NT2/D1 (cell line): Measurements from ENCODE around the gene ADORA2B.
"Not testable (repeated sequence)": the region's sequence is repeated elsewhere in the genome, so short reads cannot be mapped to it uniquely, and the experiment has no call there.

Experiments
- DNase-seq: peaks from one replicate; pipeline ENCODE4 v3.0.0-alpha.2; 2011; ENCODE audit warnings: low read depth, low spot score
- H3K27me3 ChIP-seq: 2 replicates; pipeline ENCODE4 v1.6.0; 2011; ENCODE audit warnings: mild to moderate bottlenecking; ENCODE audit not compliant: insufficient read length, insufficient read depth
- H3K36me3 ChIP-seq: 2 replicates; pipeline ENCODE4 v1.6.1; 2011; ENCODE audit warnings: mild to moderate bottlenecking, low read length, mixed read lengths; ENCODE audit not compliant: insufficient read depth, insufficient read length
- H3K4me1 ChIP-seq: 2 replicates; pipeline ENCODE4 v1.5.1; 2011; ENCODE audit not compliant: insufficient read depth, insufficient read length
- H3K4me3 ChIP-seq: 2 replicates; pipeline ENCODE4 v1.5.1; 2011; ENCODE audit warnings: low read depth; ENCODE audit not compliant: insufficient read length
- H3K9ac ChIP-seq: 2 replicates; pipeline ENCODE4 v1.6.0; 2011; ENCODE audit warnings: low read depth; ENCODE audit not compliant: insufficient read length
- H3K9me3 ChIP-seq: 2 replicates; pipeline ENCODE4 v1.5.1; 2011; ENCODE audit warnings: mild to moderate bottlenecking, low read length; ENCODE audit not compliant: insufficient read depth
- SUZ12 ChIP-seq: IDR thresholded peaks from 2 replicates; pipeline ENCODE4 v1.6.1; 2011; ENCODE audit not compliant: insufficient read length, insufficient read depth; ENCODE audit errors: extremely low read depth
- YY1 ChIP-seq: IDR thresholded peaks from 2 replicates; pipeline ENCODE4 v1.6.1; 2011; ENCODE audit not compliant: insufficient read length, insufficient read depth
- ZNF274 ChIP-seq: IDR thresholded peaks from 2 replicates; pipeline ENCODE4 v1.6.1; 2011; ENCODE audit warnings: mild to moderate bottlenecking, low read depth, low read length

ADORA2B gene

GRCh38 chr17:15944759-15945526 lies at the start of gene ADORA2B:
ADORA2B (plus strand) TSS chr17:15945130; CDS start chr17:15945249, 119 bp downstream.
- Histone ChIP-seq H3K27me3 (peaks cover 42% of the 10 kb centered on the region), H3K9ac (peak within 1 kb of the TSS; percentile 90), H3K36me3 (no peaks in the 10 kb centered on the region), H3K9me3 (no peaks in the 10 kb centered on the region), H3K4me3 (peak within 1 kb of the TSS; percentile 54), H3K4me1 (peaks cover 3% of the 10 kb centered on the region)
- DNase-seq: peak; percentile 42
- TF ChIP-seq ZNF274 (no peak), YY1 (no peak), SUZ12 (no peak)

GRCh38 chr17:15896277-15896676 lies 48.7 kb upstream of the ADORA2B start:
- no peak overlapping the region for H3K9ac ChIP-seq
- no peaks in the 10 kb centered on the region for H3K9me3 ChIP-seq
- no peaks in the 10 kb centered on the region for H3K4me1 ChIP-seq
- DNase-seq: no peak
- no peak overlapping the region for H3K4me3 ChIP-seq
- no peaks in the 10 kb centered on the region for H3K36me3 ChIP-seq
- TF ChIP-seq ZNF274 (no peak), SUZ12 (no peak), YY1 (no peak)
- H3K27me3 ChIP-seq: no peaks in the 10 kb centered on the region

- no peaks in the 10 kb centered on the region for H3K4me1 ChIP-seq
- no peaks in the 10 kb centered on the region for H3K36me3 ChIP-seq
- no peak for DNase-seq
- no peaks in the 10 kb centered on the region for H3K27me3 ChIP-seq
- H3K4me3 ChIP-seq: no peak overlapping the region
- no peak overlapping the region for H3K9ac ChIP-seq
- TF ChIP-seq ZNF274: no peak
- TF ChIP-seq SUZ12: no peak
- TF ChIP-seq YY1: no peak
- H3K9me3 ChIP-seq: no peaks in the 10 kb centered on the region
Observed at GRCh38 chr17:15896834-15897233, 48.1 kb upstream of the ADORA2B start.

GRCh38 chr17:15899596-15899995 lies 45.3 kb upstream of the ADORA2B start:
- not testable (repeated sequence) for H3K9ac ChIP-seq, H3K36me3 ChIP-seq, H3K4me1 ChIP-seq, DNase-seq, H3K4me3 ChIP-seq, H3K27me3 ChIP-seq, H3K9me3 ChIP-seq

- no peaks in the 10 kb centered on the region for H3K9me3 ChIP-seq
- no peak overlapping the region for H3K4me3 ChIP-seq
- H3K4me1 ChIP-seq: no peaks in the 10 kb centered on the region
- no peaks in the 10 kb centered on the region for H3K27me3 ChIP-seq
- H3K36me3 ChIP-seq: no peaks in the 10 kb centered on the region
- DNase-seq: no peak
- H3K9ac ChIP-seq: no peak overlapping the region
- TF ChIP-seq SUZ12 (no peak), YY1 (no peak), ZNF274 (no peak)
Observed at GRCh38 chr17:15900871-15901270, 44.1 kb upstream of the ADORA2B start.

- H3K36me3 ChIP-seq, H3K9me3 ChIP-seq, H3K4me3 ChIP-seq, H3K27me3 ChIP-seq, H3K9ac ChIP-seq, DNase-seq, H3K4me1 ChIP-seq: not testable (repeated sequence)
Observed at GRCh38 chr17:15905236-15905635, 39.7 kb upstream of the ADORA2B start.

- no peak for TF ChIP-seq YY1
- no peak for TF ChIP-seq ZNF274
- no peak for TF ChIP-seq SUZ12
- Histone ChIP-seq H3K36me3 (no peaks in the 10 kb centered on the region), H3K9me3 (no peaks in the 10 kb centered on the region), H3K4me3 (no peak overlapping the region), H3K27me3 (no peaks in the 10 kb centered on the region), H3K9ac (no peak overlapping the region), H3K4me1 (no peaks in the 10 kb centered on the region)
- DNase-seq: no peak
Observed at GRCh38 chr17:15907290-15907689, 37.6 kb upstream of the ADORA2B start.

GRCh38 chr17:15908378-15908777 lies 36.6 kb upstream of the ADORA2B start:
- TF ChIP-seq YY1 (no peak), ZNF274 (no peak), SUZ12 (no peak)
- no peaks in the 10 kb centered on the region for H3K4me1 ChIP-seq
- no peak overlapping the region for H3K9ac ChIP-seq
- no peaks in the 10 kb centered on the region for H3K36me3 ChIP-seq
- H3K4me3 ChIP-seq: no peak overlapping the region
- H3K27me3 ChIP-seq: no peaks in the 10 kb centered on the region
- no peak for DNase-seq
- H3K9me3 ChIP-seq: no peaks in the 10 kb centered on the region
